HUES64 (cell line): Measurements from ENCODE around the gene SEMA5A.

Experiments
- H3K27ac ChIP-seq: 2 replicates; pipeline ENCODE4 v1.7.0; 2013; ENCODE audit warnings: low read depth, low read length, inconsistent platforms
- H3K27me3 ChIP-seq: 2 replicates; pipeline ENCODE4 v1.6.1; 2013; ENCODE audit warnings: mild to moderate bottlenecking, low read length; ENCODE audit not compliant: insufficient read depth
- H3K36me3 ChIP-seq: 2 replicates; pipeline ENCODE4 v1.6.1; 2013; ENCODE audit warnings: mild to moderate bottlenecking, low read length; ENCODE audit not compliant: insufficient read depth
- H3K4me1 ChIP-seq: 2 replicates; pipeline ENCODE4 v1.6.1; 2013; ENCODE audit warnings: mild to moderate bottlenecking, low read length, moderate library complexity; ENCODE audit not compliant: insufficient read depth
- H3K4me3 ChIP-seq: 2 replicates; pipeline ENCODE4 v1.5.1; 2013; ENCODE audit warnings: mild to moderate bottlenecking, low read length, moderate library complexity
- H3K9ac ChIP-seq: 2 replicates; pipeline ENCODE4 v1.6.1; 2013; ENCODE audit warnings: mild to moderate bottlenecking, low read depth, low read length
- H3K9me3 ChIP-seq: 2 replicates; pipeline ENCODE4 v1.6.1; 2013; ENCODE audit warnings: low read depth, low read length; ENCODE audit not compliant: insufficient read depth
- WGBS: fragments of 150-250, 120-280 bp; methylation state at CpG from one replicate; pipeline ENCODE4 v1.1.7; 2013; ENCODE audit warnings: missing lambda C conversion rate; 5-methylcytosine and 5-hydroxymethylcytosine counted together

SEMA5A gene

GRCh38 chr5:9294793-9295465 is 250.9 kb downstream of the SEMA5A start:
- Histone ChIP-seq H3K27me3 (no peaks in the 10 kb centered on the region), H3K9ac (0 out of 2 replicates have a peak overlapping the region, but pooled peaks have one; percentile 12), H3K4me1 (peaks cover 10% of the 10 kb centered on the region), H3K27ac (peak overlapping the region; percentile 64; the same call in 1 of the 2 replicates), H3K36me3 (no peaks in the 10 kb centered on the region), H3K9me3 (no peaks in the 10 kb centered on the region), H3K4me3 (no peak overlapping the region)
- WGBS = 70% methylated on average over 3 of the region's 3 CpGs

GRCh38 chr5:9288234-9288633 is 257.6 kb downstream of the SEMA5A start:
- Histone ChIP-seq H3K4me1 (no peaks in the 10 kb centered on the region), H3K9me3 (no peaks in the 10 kb centered on the region), H3K36me3 (no peaks in the 10 kb centered on the region), H3K27me3 (no peaks in the 10 kb centered on the region), H3K27ac (no peak overlapping the region), H3K4me3 (no peak overlapping the region), H3K9ac (no peak overlapping the region)
- 89% methylated on average over 7 of the region's 7 CpGs for WGBS

- no peaks in the 10 kb centered on the region for H3K9me3 ChIP-seq
- H3K36me3 ChIP-seq = no peaks in the 10 kb centered on the region
- H3K27me3 ChIP-seq = no peaks in the 10 kb centered on the region
- H3K4me1 ChIP-seq = no peaks in the 10 kb centered on the region
- H3K27ac ChIP-seq = no peak overlapping the region
- no peak overlapping the region for H3K4me3 ChIP-seq
- H3K9ac ChIP-seq = no peak overlapping the region
- WGBS = 90% methylated on average over 2 of the region's 3 CpGs
Measured at GRCh38 chr5:9284781-9285307, 261.0 kb downstream of the SEMA5A start.

DNA sequence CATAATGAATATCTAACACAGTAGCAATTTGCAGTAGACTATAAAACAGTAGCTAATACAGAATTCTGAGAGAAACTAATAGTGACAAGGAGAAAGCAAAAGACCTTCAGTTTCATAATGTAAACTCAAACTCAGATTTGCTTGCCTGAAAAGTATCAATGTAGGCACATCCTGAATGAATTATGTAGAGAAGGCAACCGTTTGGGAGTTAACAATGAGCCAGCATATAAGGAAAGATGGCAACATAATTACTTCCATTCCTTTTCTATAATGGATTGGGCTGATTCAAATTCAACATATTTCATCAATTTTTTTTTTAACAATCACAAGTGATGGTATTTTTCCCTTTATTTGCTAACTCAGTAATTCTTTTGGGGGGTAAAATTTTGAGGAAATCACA is 261.6 kb downstream of the SEMA5A start:
- no peak overlapping the region for H3K27ac ChIP-seq

GRCh38 chr5:9283473-9283872 is 262.4 kb downstream of the SEMA5A start:
- Histone ChIP-seq H3K9ac (no peak overlapping the region), H3K4me1 (no peaks in the 10 kb centered on the region), H3K27ac (no peak overlapping the region), H3K27me3 (no peaks in the 10 kb centered on the region), H3K36me3 (no peaks in the 10 kb centered on the region), H3K9me3 (peaks cover 3% of the 10 kb centered on the region), H3K4me3 (no peak overlapping the region)
- 94% methylated on average over 1 of the region's 1 CpG for WGBS

More for the DNA sequence above, 261.6 kb downstream of the SEMA5A start:
- Histone ChIP-seq H3K27me3 (no peaks in the 10 kb centered on the region), H3K9me3 (no peaks in the 10 kb centered on the region), H3K4me1 (no peaks in the 10 kb centered on the region), H3K4me3 (no peak overlapping the region), H3K36me3 (no peaks in the 10 kb centered on the region), H3K9ac (no peak overlapping the region)
- WGBS = 78% methylated on average over 1 of the region's 1 CpG

DNA sequence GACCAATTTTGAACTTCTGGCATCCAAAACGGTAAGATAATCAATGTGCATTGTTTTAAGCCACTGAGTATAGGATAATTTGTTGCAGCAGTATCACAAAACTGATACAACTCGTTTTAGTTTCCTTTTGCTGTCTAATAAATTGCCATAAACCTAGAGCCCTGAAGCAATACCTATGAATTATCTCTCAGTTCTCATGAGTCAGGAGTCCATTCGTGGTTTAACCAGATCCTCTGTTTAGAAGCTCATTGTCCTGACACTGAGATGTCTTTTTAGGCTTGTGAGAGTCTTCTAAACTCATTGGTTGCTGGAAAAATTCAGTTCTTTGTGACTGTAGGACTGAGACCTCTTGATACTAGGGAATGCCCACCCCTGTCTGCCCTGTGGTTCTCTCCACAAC is 262.9 kb downstream of the SEMA5A start:
- H3K27ac ChIP-seq = no peak overlapping the region
- peaks cover 7% of the 10 kb centered on the region for H3K9me3 ChIP-seq
- H3K36me3 ChIP-seq = no peaks in the 10 kb centered on the region
- 92% methylated on average over 3 of the region's 3 CpGs for WGBS
- no peak overlapping the region for H3K9ac ChIP-seq
- H3K4me3 ChIP-seq = no peak overlapping the region
- no peaks in the 10 kb centered on the region for H3K4me1 ChIP-seq
- H3K27me3 ChIP-seq = no peaks in the 10 kb centered on the region

DNA sequence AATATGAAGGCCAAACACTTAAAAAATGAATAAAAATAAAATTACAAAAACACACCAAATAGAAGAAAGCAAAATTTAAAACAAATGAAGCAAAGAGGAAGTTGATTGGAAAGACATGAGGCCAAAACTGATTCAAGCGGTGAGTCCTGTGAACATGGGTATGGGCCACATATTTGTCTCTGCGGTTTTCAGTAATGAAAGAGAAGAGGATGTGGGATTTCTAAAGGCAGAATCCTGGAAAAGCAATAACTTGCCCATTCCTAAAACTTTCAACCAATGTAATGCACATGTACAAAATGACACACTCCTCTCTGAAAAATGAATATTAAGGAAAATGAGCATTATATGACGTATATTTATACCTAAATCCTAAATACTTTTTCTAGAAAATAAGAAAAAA is 263.7 kb downstream of the SEMA5A start:
- no peak overlapping the region for H3K9ac ChIP-seq
- no peak overlapping the region for H3K27ac ChIP-seq
- no peaks in the 10 kb centered on the region for H3K4me1 ChIP-seq
- 87% methylated on average over 2 of the region's 3 CpGs for WGBS
- no peaks in the 10 kb centered on the region for H3K27me3 ChIP-seq
- H3K9me3 ChIP-seq = peaks cover 8% of the 10 kb centered on the region
- H3K4me3 ChIP-seq = no peak overlapping the region
- no peaks in the 10 kb centered on the region for H3K36me3 ChIP-seq

DNA sequence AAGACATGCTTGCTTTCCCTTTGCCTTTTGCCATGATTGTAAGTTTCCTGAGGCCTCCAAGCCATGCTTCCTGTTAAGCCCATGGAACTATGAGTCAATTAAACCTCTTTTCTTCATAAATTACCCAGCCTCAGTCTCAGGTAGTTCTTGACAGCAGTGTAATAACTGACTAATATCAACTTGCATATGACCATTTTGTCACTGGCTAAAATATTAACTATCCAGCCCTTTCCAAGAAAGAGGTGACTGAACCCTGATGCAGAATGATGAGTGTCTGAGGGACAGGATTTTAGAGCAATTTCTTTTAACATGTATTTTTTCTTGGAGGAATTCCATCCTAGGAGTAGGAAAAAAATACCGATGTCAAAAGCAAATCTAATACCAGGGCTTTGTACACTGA is 266.1 kb downstream of the SEMA5A start:
- H3K27me3 ChIP-seq = no peaks in the 10 kb centered on the region
- no peak overlapping the region for H3K9ac ChIP-seq
- no peak overlapping the region for H3K27ac ChIP-seq
- H3K4me3 ChIP-seq = no peak overlapping the region
- H3K9me3 ChIP-seq = peaks cover 8% of the 10 kb centered on the region
- WGBS = 50% methylated on average over 1 of the region's 1 CpG
- no peaks in the 10 kb centered on the region for H3K4me1 ChIP-seq
- no peaks in the 10 kb centered on the region for H3K36me3 ChIP-seq

- WGBS = 94% methylated on average over 3 of the region's 3 CpGs
- no peak overlapping the region for H3K9ac ChIP-seq
- H3K27ac ChIP-seq = no peak overlapping the region
- no peaks in the 10 kb centered on the region for H3K27me3 ChIP-seq
- H3K4me1 ChIP-seq = no peaks in the 10 kb centered on the region
- H3K4me3 ChIP-seq = no peak overlapping the region
- H3K9me3 ChIP-seq = peaks cover 8% of the 10 kb centered on the region
- H3K36me3 ChIP-seq = no peaks in the 10 kb centered on the region
Measured at GRCh38 chr5:9278921-9279603, 266.8 kb downstream of the SEMA5A start.

- WGBS = 90% methylated on average over 4 of the region's 4 CpGs
Measured at GRCh38 chr5:9269014-9269413, 276.9 kb downstream of the SEMA5A start.

DNA sequence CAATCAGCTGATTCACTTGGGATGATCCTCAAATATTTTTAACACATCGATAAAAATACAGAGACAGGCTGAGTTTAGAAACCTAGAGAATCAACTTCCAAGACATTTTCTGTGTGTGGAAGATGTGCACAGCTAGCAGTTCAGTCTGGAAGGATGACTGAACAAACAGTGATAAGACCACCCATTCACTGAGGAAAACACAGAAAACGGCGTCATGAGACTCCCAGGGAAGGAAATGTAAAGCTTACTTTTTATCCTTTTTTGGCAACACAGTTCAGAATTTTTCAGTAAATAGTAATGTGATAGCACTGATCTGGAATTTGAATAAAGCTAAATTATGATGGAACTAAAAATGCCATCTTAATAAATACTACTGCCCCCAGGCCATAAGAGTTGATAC is 277.6 kb downstream of the SEMA5A start:
- WGBS = 94% methylated on average over 3 of the region's 3 CpGs
- H3K27ac ChIP-seq = no peak overlapping the region
- H3K9me3 ChIP-seq = no peaks in the 10 kb centered on the region

More at GRCh38 chr5:9269014-9269413, 276.9 kb downstream of the SEMA5A start:
- Histone ChIP-seq H3K27ac (no peak overlapping the region), H3K36me3 (no peaks in the 10 kb centered on the region), H3K9ac (no peak overlapping the region), H3K27me3 (no peaks in the 10 kb centered on the region), H3K4me3 (no peak overlapping the region), H3K4me1 (peaks cover 16% of the 10 kb centered on the region), H3K9me3 (no peaks in the 10 kb centered on the region)

More for the DNA sequence above, 277.6 kb downstream of the SEMA5A start:
- H3K36me3 ChIP-seq = no peaks in the 10 kb centered on the region
- no peak overlapping the region for H3K9ac ChIP-seq
- no peak overlapping the region for H3K4me3 ChIP-seq
- no peaks in the 10 kb centered on the region for H3K27me3 ChIP-seq
- peaks cover 16% of the 10 kb centered on the region for H3K4me1 ChIP-seq
